HFF-Myc (cell line): Measurements from ENCODE around the gene EIF4G3.
"Not testable (repeated sequence)": the region's sequence is repeated elsewhere in the genome, so short reads cannot be mapped to it uniquely, and the experiment has no call there.

Source experiments
- DNase-seq: peaks from one replicate; pipeline ENCODE4 v3.0.0-alpha.2; 2011; ENCODE audit warnings: low read depth; ENCODE audit errors: extremely low read depth
- H3K4me3 ChIP-seq: replicated peaks from 2 replicates; pipeline ENCODE4 v1.5.1; 2011; ENCODE audit warnings: low read depth, mild to moderate bottlenecking, control low read depth, low read length
- CTCF ChIP-seq: IDR thresholded peaks from 2 replicates; pipeline ENCODE4 v1.5.1; 2012; ENCODE audit warnings: mild to moderate bottlenecking, low read depth, low read length, control low read depth; ENCODE audit errors: missing control alignments

EIF4G3 gene

GRCh38 chr1:21174230-21174629, 2.5 kb downstream of the EIF4G3 start:
- H3K4me3 ChIP-seq: peak overlapping the region; percentile 98
- TF ChIP-seq CTCF: no peak
- no peak for DNase-seq

DNA sequence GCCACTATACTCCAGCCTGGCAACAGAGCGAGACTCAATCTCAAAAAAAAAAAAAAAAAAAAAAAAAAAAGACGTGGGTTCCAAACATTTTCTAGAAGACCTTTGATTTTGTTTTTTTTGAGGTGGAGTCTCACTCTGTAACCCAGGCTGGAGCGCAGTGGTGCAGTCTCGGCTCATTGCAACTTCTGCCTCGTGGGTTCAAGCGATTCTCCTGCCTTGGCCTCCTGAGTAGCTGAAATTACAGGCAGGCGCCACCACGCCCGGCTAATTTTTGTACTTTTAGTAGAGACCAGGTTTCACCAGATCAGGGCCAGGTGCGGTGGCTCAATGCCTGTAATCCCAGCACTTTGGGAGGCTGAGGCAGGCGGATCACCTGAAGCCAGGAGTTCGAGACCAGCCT, 3.6 kb downstream of the EIF4G3 start:
- not testable (repeated sequence) for DNase-seq
- peak overlapping the region; percentile 98; the same call in 1 of the 2 replicates for H3K4me3 ChIP-seq

- not testable (repeated sequence) for H3K4me3 ChIP-seq
- peak; percentile 58 for DNase-seq
These were observed 5.9 kb downstream of the EIF4G3 start for GRCh38 chr1:21170837-21171236.

- no peak for DNase-seq
- no peak overlapping the region for H3K4me3 ChIP-seq
- TF ChIP-seq CTCF: no peak
These were observed 8.3 kb downstream of the EIF4G3 start for GRCh38 chr1:21168444-21168843.

DNA sequence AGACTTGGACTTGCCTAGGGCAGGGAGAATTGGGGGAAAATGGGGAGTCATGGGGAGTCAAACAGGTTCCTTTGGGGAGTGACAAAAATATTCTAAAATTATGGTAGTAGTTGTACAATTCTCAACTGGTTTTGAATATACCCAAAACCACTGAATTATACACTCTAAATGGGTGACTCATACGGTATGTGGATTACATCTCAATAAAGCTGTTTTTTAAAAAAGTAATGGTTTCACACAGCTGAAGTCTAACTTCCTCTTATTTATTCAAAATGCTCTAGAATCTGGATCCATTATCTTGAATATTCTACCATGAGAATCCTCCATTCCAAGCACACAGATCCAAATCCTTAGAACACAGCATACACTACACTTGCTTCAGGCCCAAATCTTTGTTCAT, 11.1 kb downstream of the EIF4G3 start:
- no peak for TF ChIP-seq CTCF
- no peak overlapping the region for H3K4me3 ChIP-seq
- DNase-seq: no peak

DNA sequence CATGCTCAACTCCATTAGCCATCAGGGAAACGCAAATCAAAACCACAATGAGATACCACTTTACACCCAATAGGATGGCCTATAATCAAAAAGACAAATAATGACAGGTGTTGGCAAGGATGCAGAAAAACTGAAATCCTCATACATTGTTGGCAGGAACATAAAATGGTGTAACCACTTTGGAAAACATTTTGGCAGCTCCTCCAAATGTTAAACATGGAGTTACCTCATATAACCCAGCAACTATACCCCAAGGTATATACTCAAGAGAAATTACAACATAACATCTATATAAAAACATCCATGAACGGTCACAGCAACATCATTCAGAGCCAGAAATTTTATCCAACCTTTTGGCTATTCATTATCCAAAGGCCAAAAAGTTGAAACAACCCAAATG, 11.6 kb downstream of the EIF4G3 start:
- no peak for DNase-seq
- H3K4me3 ChIP-seq: no peak overlapping the region
- no peak for TF ChIP-seq CTCF

GRCh38 chr1:21164266-21164665, 12.4 kb downstream of the EIF4G3 start:
- no peak for DNase-seq
- no peak for TF ChIP-seq CTCF
- H3K4me3 ChIP-seq: no peak overlapping the region

DNA sequence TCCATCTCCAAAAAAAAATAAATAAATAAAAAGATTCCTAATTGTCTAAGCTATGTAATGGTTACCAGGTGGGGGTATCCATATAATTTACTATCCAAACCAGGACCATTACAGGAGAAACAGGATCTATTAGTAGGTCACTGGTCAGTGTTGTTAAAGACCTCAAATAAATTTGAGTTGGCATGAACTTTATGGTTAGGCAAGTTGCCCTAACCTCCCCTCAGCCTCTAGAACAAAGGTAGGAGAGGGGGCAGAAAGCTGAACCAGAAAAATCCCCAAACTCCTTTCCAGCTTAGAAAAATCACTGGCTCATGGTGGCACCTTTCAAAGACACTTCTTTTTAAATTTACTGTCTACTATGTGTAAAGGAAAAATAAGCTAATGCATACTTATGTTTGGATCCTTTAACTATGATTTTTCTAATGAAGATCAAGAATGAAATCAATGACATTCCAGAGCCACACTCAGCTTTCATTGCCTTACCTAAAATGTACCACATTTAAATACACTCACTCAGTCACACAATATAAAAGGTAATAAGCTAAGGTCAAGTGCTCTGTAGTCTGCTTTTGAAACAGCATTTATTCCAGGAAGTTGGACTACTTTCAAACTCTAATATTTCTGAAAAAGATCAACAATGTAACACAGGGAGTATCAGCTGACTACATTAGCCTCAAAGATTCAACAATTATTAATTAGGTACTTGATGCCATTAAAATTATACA, 13.8 kb downstream of the EIF4G3 start:
- H3K4me3 ChIP-seq: no peak overlapping the region
- DNase-seq: no peak
- no peak for TF ChIP-seq CTCF
